Right lung (tissue), 5 donors: ENCODE data around the gene CENPX. TPM values are rescaled to one million over a fixed set of nuclear protein-coding genes. Genes with fewer than 3 reads are reported as not detected.

Source experiments
- DNase-seq, 2 donors: peaks; one replicate each; pipeline ENCODE4 v3.0.0-alpha.2; 2013
- polyA plus RNA-seq, 5 donors: library from polyadenylated mRNA; unstranded; fragments of 120-200 nt; gene quantifications; one replicate each; pipeline versions ENCODE4 v1.2.1 to v1.2.3, GENCODE V29; 2013; ENCODE audit warnings: inconsistent platforms in 1 of 5, low replicate concordance in 1 of 5; ENCODE audit not compliant: insufficient read length in 5 of 5, insufficient read depth in 1 of 5

Gene CENPX
- polyA plus RNA-seq, 5 donors, result 43.6 to 68.6 (median 50.9) TPM

DNA sequence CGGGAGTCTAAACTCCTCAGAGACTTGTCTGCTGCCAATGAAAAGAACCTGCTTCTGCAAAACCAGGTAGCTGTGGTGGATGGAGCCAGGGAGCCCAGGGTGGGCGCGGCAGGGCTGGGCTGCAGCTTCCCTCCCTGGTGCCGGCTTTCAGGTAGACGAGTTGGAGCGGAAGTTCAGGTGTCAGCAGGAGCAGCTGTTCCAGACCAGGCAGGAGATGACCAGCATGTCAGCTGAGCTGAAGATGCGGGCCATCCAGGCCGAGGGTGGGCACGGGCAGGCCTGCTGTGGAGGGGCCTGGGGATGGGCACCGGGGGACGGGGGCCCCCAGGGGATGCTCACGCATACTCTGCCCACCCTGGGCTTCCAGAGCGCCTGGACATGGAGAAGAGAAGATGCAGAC lies 5.6 kb upstream of the CENPX start:
- DNase-seq, result no peak

DNA sequence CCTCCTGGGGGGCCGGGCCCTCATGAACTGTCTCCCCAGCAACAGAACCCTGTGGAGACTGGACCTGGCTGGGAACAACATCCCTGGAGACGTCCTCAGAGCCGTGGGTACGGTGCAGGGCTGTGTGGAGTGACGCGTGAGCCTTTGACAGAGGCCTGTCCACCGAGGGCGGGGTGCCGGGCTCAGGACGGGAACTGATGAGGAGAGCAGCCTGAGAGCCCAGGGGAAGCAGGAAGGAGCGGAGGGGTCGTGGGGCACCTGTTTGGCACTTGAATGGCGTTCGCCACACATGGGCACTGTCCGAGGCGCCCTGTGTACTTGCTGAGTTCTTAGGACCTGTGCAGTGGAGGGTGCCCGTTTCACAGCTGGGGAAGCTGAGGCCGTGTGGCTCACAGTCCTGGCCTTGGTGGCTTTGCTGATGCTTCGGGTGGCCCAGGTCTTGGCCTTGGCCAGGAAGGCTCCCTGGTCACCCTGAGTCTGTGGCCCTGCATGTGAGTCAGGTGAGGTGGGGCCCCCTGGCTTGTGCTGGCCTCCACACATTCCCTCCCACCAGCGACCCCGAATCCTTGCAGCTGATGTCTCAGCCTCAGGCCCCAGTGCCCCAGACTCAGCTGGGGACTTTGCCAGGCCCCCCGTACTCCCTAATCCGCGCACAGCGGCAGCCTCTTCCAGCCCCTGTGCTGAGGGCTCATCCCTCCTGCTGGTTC lies 2.9 kb upstream of the CENPX start:
- no peak for DNase-seq

DNA sequence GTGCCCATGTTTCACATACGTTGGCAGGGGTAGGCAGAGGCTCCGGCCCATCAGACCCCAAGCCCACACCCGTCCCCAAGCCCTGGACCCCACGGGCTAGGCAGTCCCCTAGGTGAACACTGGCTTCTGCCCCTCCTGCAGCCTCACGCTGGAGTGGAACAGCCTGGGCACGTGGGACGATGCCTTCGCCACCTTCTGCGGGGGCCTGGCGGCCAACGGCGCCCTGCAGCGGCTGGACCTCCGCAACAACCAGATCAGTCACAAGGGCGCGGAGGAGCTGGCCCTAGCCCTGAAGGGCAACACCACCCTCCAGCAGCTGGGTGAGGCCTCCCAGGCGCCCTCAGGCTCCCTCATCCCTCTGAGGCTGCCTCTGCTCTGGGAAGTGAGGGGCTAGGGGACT lies 2.2 kb upstream of the CENPX start:
- DNase-seq, result no peak

DNA sequence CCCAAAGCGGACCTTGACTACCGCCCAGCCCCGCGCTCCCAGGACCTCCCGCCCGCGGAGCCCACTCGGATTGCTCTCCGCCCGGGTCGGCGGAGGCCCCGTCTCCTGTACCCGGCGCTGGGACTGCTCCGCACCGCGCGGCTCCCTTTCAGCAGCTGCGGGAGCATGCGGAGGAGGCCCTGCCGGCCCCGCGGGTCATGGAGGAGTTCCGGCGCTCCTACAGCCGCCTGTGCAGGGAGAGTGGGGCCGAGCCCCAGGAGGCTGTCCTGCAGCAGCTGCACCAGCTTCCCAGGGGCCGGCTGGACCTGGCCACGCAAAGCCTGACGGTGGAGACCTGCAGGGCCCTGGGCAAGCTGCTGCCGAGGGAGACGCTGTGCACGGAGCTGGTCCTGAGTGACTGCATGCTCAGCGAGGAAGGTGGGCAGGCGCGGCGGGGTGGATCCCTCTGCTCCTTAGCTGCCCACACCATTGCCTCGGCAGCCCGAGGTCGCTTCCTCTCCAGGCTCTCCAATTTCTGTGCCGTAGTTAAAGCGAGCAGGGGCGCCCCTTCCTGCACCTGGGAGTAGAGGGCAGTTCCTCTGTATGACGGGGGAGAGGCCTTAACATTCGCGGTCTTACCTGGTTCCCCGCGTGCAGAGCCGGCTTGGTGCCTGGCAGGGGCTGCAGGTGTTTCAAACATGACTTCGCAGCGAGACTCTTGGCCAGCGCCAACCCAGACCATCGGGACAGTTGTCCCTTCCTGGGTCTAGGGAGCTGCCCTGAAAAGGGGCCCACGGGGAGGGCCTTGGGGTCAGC lies 966 bp upstream of the CENPX start:
- DNase-seq, result no peak

DNA sequence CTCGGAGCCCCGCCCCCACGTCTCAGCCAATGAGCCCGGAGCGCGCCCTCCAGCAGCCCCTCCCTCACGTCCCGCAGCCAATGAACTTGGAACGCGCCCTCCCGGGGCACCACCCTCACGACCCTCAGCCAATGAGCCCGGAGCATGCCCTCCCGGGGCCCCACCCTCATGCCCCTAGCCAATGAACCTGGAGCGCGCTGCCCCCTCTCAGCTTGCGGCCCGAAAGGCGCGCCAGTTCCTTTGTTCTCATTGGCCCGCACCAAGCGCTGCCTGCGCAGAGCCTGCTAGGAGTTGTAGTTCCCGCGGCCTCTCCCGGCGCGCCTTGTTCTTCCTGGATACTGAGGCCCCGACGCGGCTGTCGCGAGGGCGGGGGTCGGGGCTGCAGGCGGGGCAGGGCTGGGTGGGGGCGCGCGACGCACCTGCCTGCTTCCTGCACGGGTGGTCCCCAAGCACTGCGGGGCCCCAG lies 336 bp upstream of the CENPX start, which contains the start of gene LRRC45:
TSS of gene LRRC45 (plus strand) at position 325 of the 466 bp plus-strand sequence. CDS start 339 bp downstream, outside the sequence.
- peak; percentile 99 for DNase-seq

DNA sequence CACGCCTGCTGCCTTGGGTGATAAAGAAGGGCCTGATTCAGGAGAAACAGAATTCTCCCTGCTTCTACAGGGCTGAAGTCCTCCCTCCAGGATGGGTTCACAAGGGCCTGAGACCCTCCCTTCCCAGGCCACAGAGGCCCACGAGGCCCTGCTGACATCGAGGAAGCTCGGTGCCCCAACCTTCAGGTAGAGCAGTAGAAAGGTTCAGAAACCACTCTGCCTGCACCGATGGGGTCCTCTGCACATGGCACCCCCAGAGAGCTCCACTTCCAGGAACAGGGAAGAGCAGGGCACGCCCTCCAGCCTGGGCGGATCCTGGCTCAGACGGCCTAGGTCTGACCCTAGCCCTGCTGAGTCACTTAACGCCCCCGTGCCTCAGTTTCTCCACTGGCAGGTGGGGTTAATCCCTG lies 773 bp downstream of the CENPX start:
- DNase-seq, result no peak

DNA sequence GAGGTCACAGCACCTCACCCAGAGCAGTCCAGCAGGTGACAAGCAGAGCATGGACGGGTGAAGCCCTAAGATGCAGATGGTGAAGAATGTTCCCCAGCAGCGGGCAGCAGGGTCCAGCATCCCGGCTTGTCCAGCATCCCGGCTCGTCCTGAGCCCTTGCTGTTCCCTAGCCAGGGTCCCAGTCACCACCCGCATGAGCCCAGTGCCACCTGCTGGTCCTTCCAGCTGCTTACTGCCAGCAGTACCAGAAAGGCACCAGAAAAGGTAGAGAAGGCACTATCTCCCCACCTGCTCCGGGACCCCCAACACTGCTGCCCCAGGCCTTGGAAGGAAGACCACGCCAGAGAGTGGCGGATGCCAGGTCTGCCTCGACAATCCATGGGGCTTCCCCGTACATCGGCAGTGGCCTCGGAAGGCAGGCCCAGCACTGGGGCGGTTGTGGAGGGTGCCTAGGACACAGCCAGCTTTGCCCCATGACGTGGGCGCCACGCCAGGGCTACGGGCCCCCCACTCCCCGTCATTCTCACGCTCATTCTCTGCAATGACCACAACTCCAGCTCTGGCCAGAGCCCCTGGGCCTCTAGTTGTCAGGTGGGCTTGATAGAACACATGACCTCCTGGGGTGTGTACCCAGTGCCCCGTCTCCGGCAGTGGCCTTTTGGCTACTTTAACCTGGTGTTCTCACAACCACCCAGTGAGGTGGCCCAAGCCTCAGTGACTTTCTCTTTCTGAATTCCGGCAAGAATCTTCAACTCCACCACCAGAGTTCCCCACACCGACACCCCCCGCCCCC lies 1.4 kb downstream of the CENPX start:
- DNase-seq, result peak in 1 of 2 donors; percentile 50

DNA sequence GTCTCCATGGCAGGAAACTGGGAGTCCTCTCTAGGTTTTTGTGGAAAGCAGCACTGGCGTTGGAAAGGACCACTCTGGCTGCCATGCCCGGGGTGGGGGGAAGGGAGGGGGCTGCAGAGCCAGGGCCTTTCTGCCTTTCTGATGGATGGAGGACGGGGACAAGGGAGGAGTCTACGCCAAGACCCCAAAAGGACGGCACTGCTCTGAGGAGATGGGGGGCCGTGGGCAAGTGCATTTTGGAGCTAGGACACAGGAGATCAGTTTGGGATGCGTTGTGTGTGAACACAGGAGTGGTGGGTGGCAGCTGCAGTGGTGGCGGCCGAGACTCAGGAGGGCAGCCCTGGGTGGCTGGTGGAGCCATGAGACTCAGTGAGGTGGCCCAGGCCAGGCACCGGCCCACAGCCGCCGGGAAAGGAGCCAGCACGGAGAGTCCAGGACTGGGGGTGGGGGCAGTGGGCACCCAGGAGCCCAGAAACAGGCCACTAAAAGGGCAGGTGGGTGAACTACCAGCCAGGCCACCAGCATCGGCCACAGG lies 2.0 kb downstream of the CENPX start:
- no peak for DNase-seq

DNA sequence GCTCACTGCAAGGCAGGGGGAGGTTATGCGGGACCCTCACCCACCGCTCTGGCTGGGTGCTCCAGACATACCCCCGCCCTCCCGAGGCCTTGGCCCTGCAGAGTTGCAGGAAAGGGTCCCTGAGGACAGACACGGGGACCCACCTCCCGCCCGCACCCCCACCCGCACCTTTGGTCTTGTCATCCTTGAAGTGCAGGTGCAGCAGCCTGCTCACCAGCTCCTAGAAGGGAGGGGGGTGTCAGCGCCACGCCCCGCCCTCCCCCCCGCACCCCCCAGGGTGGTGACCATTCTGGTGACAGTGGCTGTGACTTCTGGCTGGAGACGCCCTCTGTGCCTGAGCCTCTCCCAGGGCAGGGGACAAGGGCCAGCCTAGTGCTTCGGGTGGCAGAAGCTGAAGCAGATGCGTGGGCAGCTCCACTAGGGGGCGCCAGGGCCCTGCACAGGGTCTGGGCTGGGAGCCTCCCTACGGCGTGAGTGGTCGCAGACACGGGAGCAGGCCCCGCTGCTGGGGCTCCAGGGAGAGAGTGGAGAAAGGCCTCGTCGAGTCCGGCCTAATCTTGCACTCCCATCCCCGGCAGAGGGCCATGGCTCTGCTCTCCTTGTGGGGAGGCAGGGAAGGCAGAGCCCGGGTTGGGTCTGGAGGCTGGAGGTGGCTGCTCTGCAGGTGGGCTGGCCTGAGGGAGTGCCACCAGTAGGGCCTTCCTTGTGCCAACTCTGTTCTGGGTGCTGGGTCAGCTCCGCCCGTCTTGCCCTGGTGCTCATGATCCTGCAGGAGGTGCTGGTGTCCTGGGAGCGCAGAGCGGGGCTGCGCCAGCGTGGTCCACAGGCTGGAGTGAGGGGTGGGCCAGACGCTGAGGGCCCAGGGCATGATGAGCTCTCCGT lies 2.7 kb downstream of the CENPX start:
- no peak for DNase-seq

DNA sequence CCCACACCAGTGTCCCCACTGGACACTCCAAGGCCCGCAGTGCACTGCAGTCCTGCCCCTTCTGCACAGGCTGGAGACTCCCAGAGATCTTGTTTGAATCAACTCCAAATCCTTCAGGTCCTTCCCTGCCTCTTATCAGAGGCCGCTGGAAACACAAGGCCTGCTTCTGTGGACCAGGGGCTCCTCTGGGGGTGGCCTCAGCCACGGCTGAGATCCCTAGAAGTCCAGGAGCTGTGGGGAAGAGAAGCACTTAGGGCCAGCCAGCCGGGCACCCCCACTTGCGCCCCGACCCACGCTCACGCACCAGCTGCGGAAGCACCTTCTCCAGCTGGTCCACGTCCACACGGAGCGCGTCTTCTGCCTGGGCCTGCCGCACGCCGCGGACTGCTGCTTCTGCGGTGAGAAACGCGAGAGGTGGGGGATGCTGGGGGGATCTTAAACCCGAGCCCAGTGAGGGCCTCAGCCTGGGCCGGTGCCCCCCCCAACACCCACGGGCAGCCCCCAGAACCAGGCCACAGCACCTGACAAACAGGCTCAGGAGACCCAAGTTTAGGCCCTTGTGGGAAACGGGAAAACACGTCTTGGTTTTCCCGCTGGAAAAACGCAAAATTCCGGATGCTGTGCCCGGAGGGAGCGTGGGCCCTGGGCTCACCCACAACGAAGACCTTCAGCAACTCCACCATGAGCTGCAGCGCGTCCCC lies 3.5 kb downstream of the CENPX start:
- no peak for DNase-seq

DNA sequence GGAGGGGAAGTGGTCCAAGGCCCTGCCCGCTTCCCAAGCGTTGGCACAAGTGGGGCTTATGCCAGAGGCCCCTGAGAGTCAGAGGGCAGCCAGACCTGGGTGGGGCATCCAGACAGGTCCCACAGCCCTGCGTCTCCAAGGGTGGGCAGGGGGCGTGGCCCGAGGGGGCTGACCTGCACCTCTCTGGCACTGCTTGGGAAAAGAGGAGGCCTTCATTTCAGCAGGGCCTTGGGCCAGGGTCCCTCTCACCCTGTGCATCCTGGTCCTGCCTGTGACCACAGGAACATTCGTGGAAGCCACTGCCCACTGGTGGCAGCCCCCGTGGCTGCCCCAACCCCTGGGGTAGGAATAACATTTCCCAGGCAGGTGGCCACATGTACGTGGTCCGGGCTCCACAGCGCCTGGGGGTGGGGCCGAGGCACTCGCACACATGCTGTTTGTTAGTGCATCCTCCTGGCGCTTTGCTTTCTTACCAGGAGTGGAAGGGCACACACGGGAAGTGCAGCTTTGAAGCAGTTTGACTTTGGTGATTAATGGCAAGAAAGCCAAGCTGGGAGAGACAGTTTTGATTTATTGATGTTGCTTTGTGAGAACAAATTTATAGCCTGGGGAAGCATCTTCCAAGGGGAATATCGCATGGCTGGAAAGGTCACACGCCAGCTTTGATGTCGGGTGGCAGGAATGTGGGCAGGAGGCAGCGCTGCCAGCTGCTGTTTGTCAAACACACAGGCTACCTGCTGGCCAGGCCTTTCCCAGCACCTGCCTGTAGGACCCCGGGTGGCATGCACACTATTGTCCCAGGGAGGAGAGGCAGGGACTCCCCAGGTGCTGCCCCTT lies 4.3 kb downstream of the CENPX start:
- DNase-seq, result no peak

DNA sequence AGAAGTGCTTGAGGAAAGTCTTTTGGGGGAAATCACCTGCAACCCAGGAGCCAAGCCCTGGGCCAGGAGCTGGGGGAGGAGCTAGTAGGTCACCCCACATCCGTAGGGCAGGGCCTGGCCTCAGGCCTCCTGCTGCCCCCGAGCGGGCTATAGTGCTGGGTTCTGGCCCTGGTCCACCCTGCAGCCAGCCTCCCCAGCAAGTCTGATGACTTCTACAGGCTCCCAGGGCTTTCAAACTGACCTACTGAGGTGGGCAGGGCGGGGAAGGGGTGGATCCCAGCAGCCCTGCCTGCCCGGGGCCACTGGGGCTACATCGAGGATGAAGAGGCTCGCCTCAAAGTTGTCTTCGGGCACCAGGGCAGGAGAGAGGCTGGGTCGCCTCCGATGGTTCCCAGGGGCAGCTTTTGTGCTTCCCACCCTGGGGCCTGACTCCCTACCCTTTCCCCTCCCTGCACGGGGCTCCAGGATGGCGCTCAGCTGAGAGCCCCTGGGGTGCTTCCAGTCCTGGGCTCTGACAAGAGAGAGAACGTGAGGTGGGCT lies 5.0 kb downstream of the CENPX start:
- DNase-seq, result no peak

DNA sequence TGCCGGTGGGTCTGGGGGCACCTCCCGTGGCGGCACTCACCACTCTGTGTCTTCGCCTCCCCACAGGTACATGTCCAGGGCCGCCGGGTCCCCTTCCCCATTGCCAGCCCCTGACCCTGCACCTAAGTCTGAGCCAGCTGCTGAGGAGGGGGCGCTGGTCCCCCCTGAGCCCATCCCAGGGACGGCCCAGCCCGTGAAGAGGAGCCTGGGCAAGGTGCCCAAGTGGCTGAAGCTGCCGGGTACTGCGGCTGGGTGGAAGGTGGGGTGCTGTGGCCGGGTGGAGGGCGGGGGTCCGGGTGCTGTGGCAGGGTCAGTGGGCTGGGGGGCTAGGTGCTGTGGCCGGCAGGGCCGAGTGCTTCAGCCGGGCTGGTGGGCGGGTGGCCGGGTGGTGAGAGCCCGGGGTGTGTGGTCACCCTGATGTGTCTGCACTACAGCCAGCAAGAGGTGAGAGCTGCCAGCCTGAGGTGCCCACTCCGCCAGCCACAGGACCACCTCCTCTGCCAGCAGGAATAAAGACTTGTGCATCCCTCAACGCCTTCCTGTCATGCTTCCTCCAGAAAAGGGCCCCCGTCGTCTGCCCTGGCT lies 5.7 kb downstream of the CENPX start:
- no peak for DNase-seq

DNA sequence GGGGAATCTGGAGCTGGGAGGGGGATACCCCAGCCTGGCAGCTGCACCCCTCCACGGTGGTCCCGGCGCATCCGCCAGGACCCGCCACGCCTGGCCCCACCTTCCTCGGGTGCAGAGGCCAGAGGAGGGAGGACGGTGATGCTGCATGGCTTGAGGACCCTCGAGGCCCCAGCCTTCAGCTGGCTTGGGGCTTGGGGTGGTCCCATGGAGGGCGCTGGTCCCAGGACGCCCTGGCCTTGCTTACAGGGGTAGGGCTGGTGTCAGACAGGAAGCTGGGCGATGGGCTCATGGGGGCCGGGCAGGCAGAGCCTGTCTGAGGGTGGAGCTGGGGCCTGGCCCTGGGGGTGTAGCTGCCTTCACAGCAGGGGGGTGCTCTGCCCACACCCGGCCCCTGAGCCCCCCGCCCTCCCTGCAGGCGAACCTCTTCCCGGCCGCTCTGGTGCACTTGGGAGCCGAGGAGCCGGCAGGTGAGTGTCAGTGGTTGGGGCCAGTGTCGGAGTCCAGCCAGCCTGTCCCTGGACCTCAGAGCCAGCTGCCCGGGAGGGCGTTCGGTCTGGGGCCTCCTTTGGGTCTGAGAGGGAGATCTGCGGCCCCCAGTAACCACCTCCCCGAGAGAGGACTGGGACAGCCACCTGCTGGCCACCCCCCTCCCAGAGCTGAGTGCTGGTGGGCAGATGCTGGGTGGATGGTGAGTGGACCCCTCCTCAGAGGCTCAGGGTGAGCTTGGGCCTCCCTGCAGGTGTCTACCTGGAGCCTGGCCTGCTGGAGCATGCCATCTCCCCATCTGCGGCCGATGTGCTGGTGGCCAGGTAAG lies 6.4 kb downstream of the CENPX start:
- DNase-seq, result no peak

DNA sequence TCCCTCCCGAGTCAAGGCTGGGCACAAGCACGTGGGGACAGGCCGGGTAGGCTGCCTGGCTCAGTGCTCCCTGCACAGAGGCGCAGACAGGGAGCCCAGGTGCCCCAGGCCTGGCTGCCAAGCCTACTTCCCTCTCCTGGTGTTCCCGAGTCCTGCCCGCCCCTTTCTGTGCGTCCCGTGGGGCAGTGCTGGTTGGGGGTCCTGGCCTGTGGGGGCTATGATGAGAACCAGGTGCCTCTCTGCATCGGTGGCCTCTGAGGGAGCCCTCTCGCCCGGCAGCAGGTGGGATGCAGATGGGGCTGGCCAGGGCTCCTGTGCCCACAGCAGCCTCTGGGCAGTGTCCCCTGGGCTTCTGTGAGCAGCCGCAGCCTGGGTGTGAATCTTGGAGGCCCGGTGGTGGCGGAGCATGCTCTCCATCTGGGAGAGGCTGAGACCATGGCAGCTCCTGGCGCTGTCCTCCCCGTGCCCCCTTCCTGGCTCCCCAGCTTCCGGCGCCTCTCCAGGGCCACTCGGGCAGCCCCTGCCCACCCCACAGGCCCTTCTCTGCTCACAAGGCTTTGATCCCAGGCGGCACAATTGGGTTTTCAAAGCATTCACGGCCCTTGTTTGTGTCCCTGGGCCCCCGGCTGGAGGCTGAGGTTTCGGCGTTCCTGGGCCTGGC lies 7.2 kb downstream of the CENPX start:
- peak in 1 of 2 donors; percentile 51 for DNase-seq

DNA sequence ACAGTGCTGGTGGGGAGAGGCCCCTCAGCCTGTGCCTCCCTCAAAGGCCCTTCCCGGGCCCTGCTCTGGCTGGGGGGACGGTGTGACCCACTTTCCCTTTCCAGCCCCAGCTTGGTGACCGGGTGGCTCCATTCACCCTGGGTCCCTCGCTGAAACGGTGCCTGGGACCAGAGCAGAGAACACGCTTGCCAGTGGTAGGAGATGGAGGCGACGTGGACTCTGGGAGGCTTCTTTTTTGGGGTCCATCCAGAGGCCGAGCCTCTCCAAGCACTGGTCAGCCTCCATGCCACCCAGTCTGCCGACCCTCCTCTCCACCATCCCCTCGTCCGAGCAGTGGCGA lies 7.7 kb downstream of the CENPX start:
- DNase-seq, result no peak

DNA sequence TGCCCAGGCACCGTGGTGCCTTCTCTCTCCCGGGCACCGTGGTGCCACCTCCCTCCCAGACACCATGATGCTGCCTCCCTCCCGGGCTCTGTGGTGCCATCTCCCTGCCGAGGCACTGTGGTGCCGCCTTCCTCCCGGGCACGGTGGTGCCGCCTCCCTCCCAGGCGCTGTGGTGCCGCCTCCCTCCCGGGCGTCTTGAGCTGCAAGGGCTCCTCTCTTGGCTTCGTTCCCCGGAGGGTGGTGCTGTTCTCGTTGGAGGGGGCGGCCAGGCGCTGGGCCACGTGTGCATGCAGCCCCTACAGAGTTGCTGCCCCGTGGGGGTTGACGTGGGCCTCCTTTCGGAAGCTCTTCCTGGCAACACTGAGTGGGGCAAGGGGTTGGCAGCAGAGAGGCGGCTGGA lies 8.2 kb downstream of the CENPX start:
- no peak for DNase-seq
